Kidney (tissue), 14 donors: ENCODE results near the gene TMEM18. TPM values are rescaled to one million over a fixed set of nuclear protein-coding genes. Genes with fewer than 3 reads are reported as not detected.

Experiments
- DNase-seq, 5 donors: peaks; one replicate each; pipeline ENCODE4 v3.0.0-alpha.2; 2013 to 2020
- FAIRE-seq: peaks from 2 replicates; lab custom pipeline; 2012; peaks lifted over from hg19 to GRCh38; lab: Jason Lieb, UNC
- H3K27ac ChIP-seq, 2 donors: one replicate each; pipeline ENCODE4 v1.7.0; 2013; ENCODE audit warnings: low read depth in 2 of 2, low read length in 2 of 2, inconsistent platforms in 1 of 2
- H3K27me3 ChIP-seq: one replicate; pipeline ENCODE4 v1.7.1; 2013; ENCODE audit warnings: low read length, inconsistent platforms; ENCODE audit not compliant: control insufficient read depth, insufficient read depth
- H3K36me3 ChIP-seq, 3 donors: one replicate each; pipeline versions ENCODE4 v1.7.0 to v1.7.1; 2013; ENCODE audit warnings: low read length in 3 of 3, control low read depth in 1 of 3, inconsistent platforms in 1 of 3; ENCODE audit not compliant: insufficient read depth in 3 of 3, control insufficient read depth in 2 of 3
- H3K4me1 ChIP-seq, 3 donors: one replicate each; pipeline versions ENCODE4 v1.7.0 to v1.7.1; 2013; ENCODE audit warnings: low read length in 3 of 3, inconsistent platforms in 1 of 3, low read depth in 1 of 3; ENCODE audit not compliant: control insufficient read depth in 2 of 3, insufficient read depth in 2 of 3
- H3K4me3 ChIP-seq, 3 donors: one replicate each; pipeline versions ENCODE4 v1.7.0 to v1.8.1; 2013; ENCODE audit warnings: low read length in 3 of 3, control low read depth in 1 of 3, inconsistent platforms in 1 of 3
- H3K9ac ChIP-seq, 3 donors: one replicate each; pipeline versions ENCODE4 v1.7.0 to v1.7.1; 2013; ENCODE audit warnings: low read length in 3 of 3, control low read depth in 1 of 3, inconsistent platforms in 1 of 3
- H3K9me3 ChIP-seq, 3 donors: one replicate each; pipeline versions ENCODE4 v1.7.0 to v1.7.1; 2013; ENCODE audit warnings: low read length in 3 of 3, control low read depth in 1 of 3, inconsistent platforms in 1 of 3; ENCODE audit not compliant: control insufficient read depth in 2 of 3, insufficient read depth in 1 of 3
- CTCF ChIP-seq: IDR thresholded peaks from 3 replicates; pipeline ENCODE4 v1.5.1; 2012; ENCODE audit warnings: mild to moderate bottlenecking, moderate library complexity, borderline replicate concordance; ENCODE audit not compliant: insufficient read depth; ENCODE audit errors: extremely low read depth
- intact Hi-C: fragments of 100-400 bp; cut with DNase I; formaldehyde crosslinking; loops from one replicate; pipeline ENCODE4 v1.11.1; 2022
- polyA plus RNA-seq: library from polyadenylated mRNA; stranded (reverse); fragments of 350-450 nt; fragmentation: Illumina TruSeq; extraction: RNeasy Lipid Tissue Mini Kit (QIAGEN cat#74804); gene quantifications from one replicate; pipeline ENCODE4 v1.2.3, GENCODE V29; 2014; ENCODE audit warnings: low read depth, low replicate concordance; ENCODE audit not compliant: insufficient read depth
- total RNA-seq: library from RNA; stranded (reverse); fragmentation: NEBNext Ultra II Directional; extraction: Animal tissue kit (Norgen Biotek cat#: 25700); gene quantifications from one replicate; pipeline ENCODE4 v1.2.1, GENCODE V29; 2021
- donor health status: control.
- donor health status: control.
- donor health status: control.
- donor health status: control.
- donor health status: control.
- donor health status: DM: yes; HTN: yes; CAD: no.
- donor health status: Normal renal cell carcinoma (clear cell type).

TMEM18 gene
- total and polyA plus RNA-seq, 2 donors from 2014 or later: 24.0 to 29.7 TPM

GRCh38 chr2:660029-660428 is 17.2 kb downstream of the TMEM18 start:
- TF ChIP-seq CTCF: no peak
- no peak for FAIRE-seq
- intact Hi-C loops: no loop called here

GRCh38 chr2:658426-658825 is 18.8 kb downstream of the TMEM18 start:
- Histone ChIP-seq H3K27me3 (no peaks in the 10 kb centered on the region), H3K27ac (no peak overlapping the region), H3K4me1 (no peaks in the 10 kb centered on the region), H3K36me3 (no peaks in the 10 kb centered on the region), H3K9ac (no peak overlapping the region), H3K4me3 (no peak overlapping the region), H3K9me3 (no peaks in the 10 kb centered on the region)
- DNase-seq (no peak), FAIRE-seq (no peak)
- intact Hi-C loops: no loop called here
- TF ChIP-seq CTCF: no peak

More at GRCh38 chr2:660029-660428, 17.2 kb downstream of the TMEM18 start:
- Histone ChIP-seq H3K4me3 (no peak overlapping the region), H3K9ac (no peak overlapping the region), H3K27me3 (no peaks in the 10 kb centered on the region), H3K36me3 (no peaks in the 10 kb centered on the region), H3K9me3 (no peaks in the 10 kb centered on the region), H3K4me1 (no peaks in the 10 kb centered on the region), H3K27ac (no peak overlapping the region)
- DNase-seq: no peak

- no peak for FAIRE-seq
Observed at GRCh38 chr2:657766-658165, 19.4 kb downstream of the TMEM18 start.

More at GRCh38 chr2:657766-658165, 19.4 kb downstream of the TMEM18 start:
- no peaks in the 10 kb centered on the region for H3K27me3 ChIP-seq
- no peak overlapping the region for H3K27ac ChIP-seq
- no peak overlapping the region for H3K9ac ChIP-seq
- H3K4me3 ChIP-seq: no peak overlapping the region
- H3K4me1 ChIP-seq: no peaks in the 10 kb centered on the region
- no peaks in the 10 kb centered on the region for H3K9me3 ChIP-seq
- H3K36me3 ChIP-seq: no peaks in the 10 kb centered on the region
- no peak for DNase-seq
- intact Hi-C loops: no loop called here
- no peak for TF ChIP-seq CTCF
